T47D (cell line): ENCODE measurements around the gene RNF148.
"Not testable (repeated sequence)": the region's sequence is repeated elsewhere in the genome, so short reads cannot be mapped to it uniquely, and the experiment has no call there.

Experiments
- DNase-seq, 2 experiments: peaks; one replicate each; pipeline versions ENCODE4 v3.0.0 to v3.0.0-alpha.2; 2011 to 2012; ENCODE audit warnings: low read depth in 1 of 2, low spot score in 1 of 2
- JUND ChIP-seq: IDR thresholded peaks from 2 replicates; pipeline ENCODE4 v1.6.1; 2012; ENCODE audit warnings: low read depth
- in situ Hi-C: cut with HindIII; loops from 2 replicates; pipeline ENCODE4 v1.10.0; 2016; ENCODE audit warnings: low sequenced_read_pairs, low pct_unique_long_range_greater_than_20kb

Gene RNF148

DNA sequence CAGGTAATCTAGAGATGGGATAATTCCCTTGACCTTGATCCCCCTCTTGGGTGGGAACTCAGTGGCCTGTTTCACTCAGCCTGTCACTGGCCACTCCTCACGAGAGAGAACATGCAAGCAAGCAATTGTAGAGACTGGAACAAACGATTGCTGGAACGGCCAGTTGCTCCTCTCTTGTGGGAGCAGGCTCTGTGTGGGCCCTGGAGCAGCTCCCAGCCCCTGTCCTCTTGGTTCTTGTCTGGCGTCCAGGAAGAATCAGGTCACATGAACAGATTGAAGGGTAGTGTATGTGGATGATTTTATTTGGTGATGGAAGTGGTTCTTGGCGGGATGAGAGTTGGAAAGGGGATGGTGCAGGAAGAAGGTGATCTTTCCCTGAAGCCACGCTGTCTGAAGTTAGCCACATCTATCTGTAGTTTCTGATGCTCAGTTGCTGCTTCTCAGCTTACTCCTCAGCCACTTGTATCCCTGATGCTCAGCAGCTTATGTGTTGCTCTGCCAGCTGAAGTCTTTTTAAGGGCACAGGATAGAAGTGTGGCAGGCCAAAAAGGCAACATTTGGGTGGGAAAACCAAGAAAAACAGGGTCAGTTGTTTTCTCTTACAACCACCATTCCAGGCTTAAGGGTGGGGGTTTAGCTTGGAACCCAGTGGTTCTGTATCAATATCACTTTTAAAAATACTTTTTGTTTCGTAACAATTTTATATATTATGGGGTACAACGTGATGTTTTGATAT, 19.7 kb downstream of the RNF148 start:
- DNase-seq: no peak
- in situ Hi-C loops: no loop called here
- TF ChIP-seq JUND: no peak

DNA sequence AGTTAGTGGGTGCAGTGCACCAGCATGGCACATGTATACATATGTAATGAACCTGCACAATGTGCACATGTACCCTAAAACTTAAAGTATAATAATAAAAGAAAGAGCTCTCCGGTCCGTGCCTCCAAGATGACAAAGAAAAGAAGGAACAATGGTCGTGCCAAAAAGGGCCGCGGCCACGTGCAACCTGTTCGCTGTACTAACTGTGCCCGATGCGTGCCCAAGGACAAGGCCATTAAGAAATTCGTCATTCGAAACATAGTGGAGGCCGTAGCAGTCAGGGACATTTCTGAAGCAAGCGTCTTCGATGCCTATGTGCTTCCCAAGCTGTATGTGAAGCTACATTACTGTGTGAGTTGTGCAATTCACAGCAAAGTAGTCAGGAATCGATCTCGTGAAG, 21.5 kb downstream of the RNF148 start:
- DNase-seq, in situ Hi-C loops: not testable (repeated sequence)

DNA sequence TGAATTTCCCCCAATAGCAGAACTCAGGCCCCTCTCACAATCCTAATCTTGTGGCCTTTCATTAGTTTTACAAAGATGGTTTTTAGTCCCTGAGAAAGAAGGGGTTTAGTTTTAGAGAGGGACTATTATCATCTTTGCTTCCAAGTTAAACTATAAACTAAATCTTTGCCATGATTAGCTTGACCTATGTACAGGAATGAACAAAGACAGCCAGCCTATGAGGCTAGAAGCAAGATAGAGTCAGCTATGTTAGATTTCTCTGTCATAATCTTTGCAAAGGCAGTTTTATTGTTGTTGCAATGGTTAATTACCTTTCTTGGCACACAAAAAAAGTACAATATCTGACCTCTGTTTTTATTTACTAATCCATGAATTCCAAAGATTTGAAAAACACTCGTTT, 22.9 kb downstream of the RNF148 start:
- TF ChIP-seq JUND: no peak
- in situ Hi-C loops: no loop called here
- DNase-seq: no peak

DNA sequence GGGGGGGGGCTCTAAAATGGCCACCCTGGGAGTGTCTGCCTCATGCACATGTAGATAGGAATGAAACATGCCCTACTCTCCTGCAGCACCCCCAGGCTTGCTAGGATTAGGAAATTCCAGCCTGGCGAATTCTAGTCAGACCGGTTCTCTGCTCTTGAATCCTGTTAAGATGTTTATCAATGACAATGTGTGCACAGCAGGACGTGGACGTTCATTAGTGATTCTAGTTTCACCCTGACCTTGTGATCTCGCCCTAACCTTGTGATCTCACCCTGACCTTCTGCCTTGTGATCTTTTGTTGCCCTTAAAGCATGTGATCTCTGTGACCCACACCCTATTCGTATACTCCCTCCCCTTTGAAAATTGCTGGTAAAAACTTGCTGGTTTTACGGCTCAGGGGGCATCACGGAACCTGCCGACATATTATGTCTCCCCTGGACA, 23.4 kb downstream of the RNF148 start:
- peak in 1 of 2 experiments; percentile 76 for DNase-seq
- in situ Hi-C loops: not testable (repeated sequence)

DNA sequence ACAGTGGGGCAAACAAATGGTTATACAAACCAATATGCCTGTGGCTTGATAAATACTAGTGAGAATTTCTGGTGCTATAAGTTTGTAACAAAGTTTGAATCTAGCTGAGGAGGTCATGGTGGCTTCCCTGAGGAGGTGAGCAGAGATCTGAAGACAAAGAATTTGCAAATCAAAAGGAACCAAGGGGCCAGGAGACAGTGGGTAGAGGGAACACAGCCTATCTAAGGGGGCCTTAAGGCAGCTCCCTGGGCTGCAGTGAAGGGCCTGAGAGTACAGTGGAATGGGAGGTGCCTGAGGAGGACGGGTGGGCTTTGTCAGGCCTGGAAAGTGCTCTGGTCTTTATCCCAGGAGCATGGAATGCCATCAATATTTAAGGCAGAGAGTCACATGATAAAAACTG, 25.6 kb downstream of the RNF148 start:
- in situ Hi-C loops: no loop called here
- TF ChIP-seq JUND: no peak
- no peak for DNase-seq

DNA sequence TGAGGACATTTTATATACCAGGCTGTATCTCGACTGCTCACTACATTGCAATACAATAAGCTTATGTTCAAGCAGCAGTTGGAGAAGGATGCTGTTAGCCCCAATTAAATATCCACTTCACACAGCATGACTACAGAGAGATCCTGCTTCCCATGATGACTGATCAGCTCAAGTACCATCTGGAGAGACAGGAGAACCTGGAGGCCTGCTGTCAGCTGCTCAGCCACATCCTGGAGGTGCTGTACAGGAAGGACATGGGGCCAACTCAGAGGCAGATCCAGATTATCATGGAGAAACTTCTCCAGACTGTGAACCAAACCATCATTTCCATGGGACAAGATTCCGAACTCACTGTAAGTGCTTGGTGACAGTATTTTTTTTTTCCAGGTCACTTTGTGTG, 26.3 kb downstream of the RNF148 start:
- TF ChIP-seq JUND: no peak
- no peak for DNase-seq
- in situ Hi-C loops: no loop called here

DNA sequence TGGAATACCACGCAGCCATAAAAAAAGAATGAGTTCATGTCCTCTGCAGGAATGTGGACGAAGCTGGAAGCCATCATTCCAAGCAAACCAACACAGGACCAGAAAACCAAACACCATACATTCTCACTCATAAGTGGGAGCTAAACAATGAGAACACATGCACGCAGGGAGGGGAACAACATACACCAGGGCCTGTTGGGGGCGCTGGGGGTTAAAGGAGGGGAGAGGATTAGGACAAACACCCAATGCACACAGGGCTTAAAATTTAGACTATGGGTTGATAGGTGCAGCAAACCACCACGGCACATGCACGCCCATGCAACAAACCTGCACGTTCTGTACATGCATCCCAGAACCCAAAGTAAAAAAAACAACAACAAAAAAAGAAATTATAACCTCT, 27.1 kb downstream of the RNF148 start:
- TF ChIP-seq JUND: no peak
- no peak for DNase-seq
- in situ Hi-C loops: no loop called here

DNA sequence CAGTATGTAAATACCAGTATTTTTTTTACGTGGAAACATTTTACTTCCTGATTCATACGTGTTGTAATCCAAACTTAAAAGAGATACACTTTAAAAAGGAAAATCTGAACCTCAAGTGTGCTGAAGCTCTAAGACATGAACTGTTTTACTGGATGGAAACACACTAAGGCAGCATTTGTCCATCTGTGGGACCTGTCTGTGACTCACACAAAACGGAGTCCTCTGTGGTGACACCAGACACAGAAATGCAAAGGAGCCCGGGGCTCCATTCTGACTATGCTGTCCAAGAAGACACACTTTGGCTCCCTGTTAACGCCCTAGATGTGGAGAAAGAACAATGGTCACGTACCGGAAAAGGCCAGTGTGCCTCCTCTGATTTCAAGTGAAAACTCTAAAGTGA, 27.7 kb downstream of the RNF148 start:
- in situ Hi-C loops: no loop called here
- DNase-seq: peak in 1 of 2 experiments; percentile 38
- no peak for TF ChIP-seq JUND

DNA sequence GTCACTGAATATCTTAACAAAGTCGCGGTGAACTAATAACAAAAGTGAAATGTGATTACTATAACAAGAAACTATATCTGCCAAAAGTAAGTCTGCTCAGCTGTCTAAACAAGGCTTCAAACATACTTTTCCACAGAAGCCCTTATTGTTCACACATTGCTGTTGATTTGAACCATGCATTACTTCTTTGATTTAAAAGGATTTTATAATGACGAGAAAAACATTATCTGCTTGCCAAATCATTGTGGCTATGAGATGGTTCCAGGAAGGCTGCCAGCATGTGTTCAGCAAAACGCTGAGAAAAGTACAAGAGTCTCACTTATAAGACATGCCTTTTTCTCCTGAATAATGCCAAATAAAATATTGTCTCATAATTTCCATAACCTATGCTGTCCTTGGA, 28.2 kb downstream of the RNF148 start:
- no peak for TF ChIP-seq JUND
- no peak for DNase-seq
- in situ Hi-C loops: no loop called here

DNA sequence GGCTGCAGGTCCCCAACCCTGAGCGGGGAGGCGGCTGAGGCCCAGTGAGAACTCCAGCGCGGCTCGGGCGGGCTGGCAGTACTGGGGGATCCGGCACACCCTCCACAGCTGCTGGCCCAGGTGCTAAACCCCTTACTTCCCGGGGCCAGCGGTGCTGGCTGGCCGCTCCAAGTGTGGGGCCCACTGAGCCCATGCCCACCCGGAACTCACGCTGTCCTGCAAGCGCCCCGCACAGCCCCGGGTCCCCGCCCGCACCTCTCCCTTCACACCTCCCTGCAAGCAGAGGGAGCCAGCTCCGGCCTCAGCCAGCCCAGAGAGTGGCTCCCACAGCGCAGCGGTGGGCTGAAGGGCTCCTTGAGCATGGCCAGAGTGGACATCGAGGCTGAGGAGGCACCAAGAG, 28.8 kb downstream of the RNF148 start:
- no peak for TF ChIP-seq JUND
- in situ Hi-C loops: no loop called here
- DNase-seq: no peak

DNA sequence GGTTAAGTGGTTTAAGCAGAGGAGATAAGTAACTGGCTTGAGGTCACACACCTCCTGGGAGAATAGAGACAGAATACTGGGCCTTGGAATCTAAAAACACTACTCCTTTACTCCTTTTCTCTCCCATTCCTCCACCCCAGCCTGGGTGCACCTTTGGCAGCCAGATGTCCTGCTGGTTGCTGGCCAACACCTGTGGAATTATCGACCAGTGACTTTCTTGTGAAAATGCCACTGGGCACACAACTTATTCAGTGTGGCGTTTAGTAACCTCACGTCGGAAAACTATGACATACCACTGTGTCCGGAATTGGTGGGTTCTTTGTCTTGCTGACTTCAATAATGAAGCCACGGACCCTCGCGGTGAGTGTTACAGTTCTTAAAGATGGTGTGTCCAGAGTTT, 30.2 kb downstream of the RNF148 start:
- no peak for TF ChIP-seq JUND
- in situ Hi-C loops: no loop called here
- DNase-seq: no peak

DNA sequence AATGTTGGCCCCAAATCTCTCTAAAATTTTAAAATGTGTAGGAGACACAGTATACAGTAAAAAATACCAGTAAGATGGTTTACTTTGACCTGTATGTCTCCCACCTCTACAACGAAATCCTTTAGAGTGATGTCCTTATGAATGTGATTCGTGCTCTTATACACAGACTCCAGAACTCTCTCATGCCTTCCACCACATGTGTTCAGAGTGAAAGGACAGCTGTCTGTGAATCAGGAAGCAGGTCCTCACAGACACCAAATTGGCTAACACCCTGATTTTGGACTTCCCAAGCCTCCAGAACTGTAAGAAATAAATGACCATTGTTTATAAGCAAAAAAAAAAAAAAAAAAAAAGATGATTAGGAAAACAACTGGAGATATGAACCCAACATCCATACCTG, 39.0 kb downstream of the RNF148 start:
- in situ Hi-C loops: no loop called here
- no peak for DNase-seq
- TF ChIP-seq JUND: no peak

DNA sequence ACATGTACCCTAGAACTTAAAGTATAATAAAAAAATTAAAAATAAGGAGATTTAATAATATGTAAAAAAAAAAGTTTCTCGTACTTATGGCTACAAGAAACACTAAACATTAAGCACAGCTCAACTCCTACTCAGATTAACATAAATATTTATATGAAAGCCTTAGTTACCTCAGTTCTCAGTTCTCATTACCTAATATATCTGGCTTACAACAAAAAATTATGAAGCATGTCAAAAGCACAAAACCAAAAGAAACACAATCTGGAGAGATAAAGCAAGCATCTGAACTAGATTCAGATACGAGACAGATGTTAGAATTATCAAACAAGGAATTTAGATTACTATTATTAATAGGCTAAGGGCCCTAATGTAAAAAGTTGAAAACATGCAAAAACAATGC, 43.9 kb downstream of the RNF148 start:
- no peak for TF ChIP-seq JUND
- in situ Hi-C loops: no loop called here
- DNase-seq: no peak

DNA sequence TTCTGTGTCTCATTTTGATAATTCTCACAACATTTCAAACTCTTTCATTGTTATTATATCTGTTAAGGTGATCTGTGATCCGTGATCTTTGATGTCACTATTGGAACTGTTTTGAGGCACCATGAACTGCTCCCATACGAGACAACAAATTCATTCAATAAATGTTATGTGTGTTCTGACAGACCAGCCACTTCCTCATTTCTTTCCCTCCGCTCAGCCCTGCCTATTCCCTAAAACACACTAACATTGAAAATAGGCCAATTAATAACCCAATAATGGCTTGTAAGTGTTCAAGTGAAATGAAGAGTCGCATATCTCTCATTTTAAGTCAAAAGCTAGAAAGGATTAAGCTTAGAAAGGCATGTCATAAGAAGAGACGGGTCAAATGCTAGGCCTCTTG, 49.0 kb downstream of the RNF148 start:
- no peak for DNase-seq
- in situ Hi-C loops: no loop called here
- no peak for TF ChIP-seq JUND
